Lung (tissue), 12 donors: ENCODE data around the gene AUNIP. TPM values are rescaled to one million over a fixed set of nuclear protein-coding genes. Genes with fewer than 3 reads are reported as not detected.

ENCODE experiments used
- ATAC-seq: fragments of 200-7000 bp; cut with Tn5 transposase; one replicate; pipeline ENCODE4 v1.9.1; 2020; ENCODE audit warnings: moderate number of reproducible peaks; ENCODE audit not compliant: insufficient read depth, low FRiP score
- DNase-seq, 3 donors: peaks; one replicate each; pipeline ENCODE4 v3.0.0-alpha.2; 2013 to 2017
- H3K27ac ChIP-seq, 2 donors: one replicate each; pipeline ENCODE4 v1.5.1; 2013; ENCODE audit warnings: mild to moderate bottlenecking in 2 of 2, moderate library complexity in 2 of 2, control low read depth in 1 of 2, inconsistent platforms in 1 of 2, low read depth in 1 of 2, low read length in 1 of 2
- H3K27me3 ChIP-seq, 3 donors: one replicate each; pipeline ENCODE4 v1.5.1; 2013; ENCODE audit warnings: low read length in 2 of 3; ENCODE audit not compliant: control insufficient read depth in 3 of 3, insufficient read depth in 3 of 3
- H3K36me3 ChIP-seq, 4 donors: one replicate each; pipeline ENCODE4 v1.5.1; 2013; ENCODE audit warnings: low read length in 4 of 4, mild to moderate bottlenecking in 1 of 4, moderate library complexity in 1 of 4; ENCODE audit not compliant: control insufficient read depth in 4 of 4, insufficient read depth in 4 of 4
- H3K4me1 ChIP-seq, 5 donors: one replicate each; pipeline ENCODE4 v1.5.1; 2013; ENCODE audit warnings: low read length in 5 of 5, mild to moderate bottlenecking in 2 of 5, moderate library complexity in 1 of 5; ENCODE audit not compliant: control insufficient read depth in 5 of 5, insufficient read depth in 5 of 5
- H3K4me3 ChIP-seq: one replicate; pipeline ENCODE4 v1.5.1; 2013; ENCODE audit warnings: mild to moderate bottlenecking, control low read depth, moderate library complexity
- H3K9ac ChIP-seq, 2 donors: one replicate each; pipeline ENCODE4 v1.5.1; 2013; ENCODE audit warnings: low read length in 2 of 2, control low read depth in 1 of 2; ENCODE audit not compliant: insufficient read depth in 1 of 2
- H3K9me3 ChIP-seq, 4 donors: one replicate each; pipeline ENCODE4 v1.5.1; 2013; ENCODE audit warnings: low read length in 3 of 4, mild to moderate bottlenecking in 1 of 4, moderate library complexity in 1 of 4; ENCODE audit not compliant: control insufficient read depth in 4 of 4, insufficient read depth in 3 of 4
- CTCF ChIP-seq: IDR thresholded peaks from 2 replicates; pipeline ENCODE4 v1.5.1; 2012; ENCODE audit warnings: mild to moderate bottlenecking; ENCODE audit errors: control extremely low read depth, extremely low read depth
- WGBS, 2 donors: extraction: QIAGEN DNeasy Blood & Tissue Kit; methylation state at CpG; one replicate each; pipeline ENCODE4 v1.1.7; 2013; 5-methylcytosine and 5-hydroxymethylcytosine counted together
- polyA plus RNA-seq, 2 donors: library from polyadenylated mRNA; stranded (reverse); fragments of 200-250 nt; gene quantifications; one replicate each; pipeline ENCODE4 v1.2.1, GENCODE V29; 2013
- total RNA-seq, 2 donors: library from RNA; depleted of rRNA in 1 of 2; stranded (reverse); fragments of >200 nt in 1 of 2; gene quantifications; one replicate each; pipeline ENCODE4 v1.2.1, GENCODE V29; 2014 to 2021
- donor health status: control.
- donor health status: control.
- donor health status: Bipolar disorder and iron deficiency.
- donor health status: healthy.
- donor health status: DM: yes; HTN: yes; CAD: no.

The AUNIP gene
- total and polyA plus RNA-seq, 4 donors: 0.21 to 1.1 (median 0.29) TPM

DNA sequence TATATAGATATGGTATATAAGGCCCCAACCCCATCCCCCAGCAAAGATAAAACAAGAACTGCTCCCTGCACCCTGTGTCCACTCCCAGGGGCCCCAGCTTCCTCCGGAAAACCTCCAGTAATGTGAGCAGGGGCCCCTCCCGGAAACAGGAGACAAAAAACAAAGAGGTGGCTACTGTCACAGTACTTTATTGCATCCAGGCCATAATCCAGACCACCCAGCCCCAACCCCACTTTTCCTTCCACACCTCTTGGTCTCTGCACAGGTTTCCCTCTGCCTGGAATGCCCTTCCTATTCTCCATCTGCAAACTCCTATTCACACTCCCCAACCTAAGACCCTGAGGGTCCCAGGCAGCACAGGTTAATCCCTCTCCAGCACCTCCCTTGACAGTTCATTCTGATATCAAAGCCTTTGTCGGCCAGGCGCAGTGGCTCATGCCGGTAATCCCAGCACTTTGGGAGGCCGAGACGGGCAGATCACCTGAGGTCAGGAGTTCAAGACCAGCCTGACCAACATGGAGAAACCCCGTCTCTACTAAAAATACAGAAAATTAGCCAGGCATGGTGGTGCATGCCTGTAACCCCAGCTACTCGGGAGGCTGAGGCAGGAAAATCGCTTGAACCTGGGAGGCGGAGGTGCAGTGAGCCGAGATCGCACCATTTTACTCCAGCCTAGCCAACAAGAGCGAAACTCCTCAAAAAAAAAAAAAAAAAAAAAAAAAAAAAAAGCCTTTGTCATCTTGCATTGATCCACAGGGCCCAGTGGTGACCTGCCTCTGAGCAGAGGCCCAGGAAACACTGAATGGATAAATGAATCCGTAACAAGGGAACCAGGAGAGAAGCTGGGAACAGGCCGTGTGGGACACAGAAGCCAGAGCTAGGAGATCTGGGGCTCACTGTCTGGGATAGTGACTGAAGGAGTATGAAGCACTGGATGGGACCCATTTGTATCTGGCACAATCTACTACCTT, 2.3 kb upstream of the AUNIP start:
- no peak for ATAC-seq
- Histone ChIP-seq H3K27me3 (no peaks in the 10 kb centered on the region), H3K27ac (no peak overlapping the region), H3K9ac (no peak overlapping the region), H3K9me3 (no peaks in the 10 kb centered on the region), H3K4me3 (no peak overlapping the region), H3K36me3 (peaks cover 0 to 10% (median 4%) of the 10 kb centered on the region in 4 donors), H3K4me1 (peaks cover 0 to 8% (median 3%) of the 10 kb centered on the region in 5 donors)
- TF ChIP-seq CTCF: no peak
- 52 to 63% methylated on average over 16 of the region's 16 CpGs for WGBS, 2 donors
- peak in 2 of 3 donors; percentile 22 to 38 for DNase-seq

DNA sequence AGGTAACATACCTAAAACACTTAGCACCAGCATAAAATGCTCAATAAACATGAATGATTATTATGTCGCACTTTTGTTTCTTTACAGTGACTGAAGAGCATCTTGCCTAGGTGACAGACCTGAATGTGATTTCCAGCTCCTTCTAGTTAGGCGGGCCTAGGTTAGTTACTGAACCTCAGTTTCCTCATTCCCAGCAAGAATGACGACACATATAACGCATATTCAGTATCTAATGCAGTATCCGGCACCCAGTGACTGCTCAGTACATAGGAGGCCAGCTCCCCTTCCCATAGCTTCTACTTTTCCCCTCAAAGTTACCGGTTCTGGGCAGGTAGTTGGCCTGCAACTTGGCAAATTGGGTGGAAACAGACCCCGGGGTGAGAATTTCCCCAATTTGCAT, 763 bp downstream of the AUNIP start:
- TF ChIP-seq CTCF: no peak
- Histone ChIP-seq H3K27me3 (no peaks in the 10 kb centered on the region), H3K4me3 (no peak overlapping the region), H3K4me1 (peaks cover 0 to 8% (median 3%) of the 10 kb centered on the region in 5 donors), H3K9me3 (no peaks in the 10 kb centered on the region), H3K36me3 (peaks cover 0 to 10% (median 4%) of the 10 kb centered on the region in 4 donors), H3K9ac (no peak overlapping the region), H3K27ac (no peak overlapping the region)
- DNase-seq: no peak
- ATAC-seq: no peak
- WGBS, 2 donors: 29 to 42% methylated on average over 7 of the region's 7 CpGs

DNA sequence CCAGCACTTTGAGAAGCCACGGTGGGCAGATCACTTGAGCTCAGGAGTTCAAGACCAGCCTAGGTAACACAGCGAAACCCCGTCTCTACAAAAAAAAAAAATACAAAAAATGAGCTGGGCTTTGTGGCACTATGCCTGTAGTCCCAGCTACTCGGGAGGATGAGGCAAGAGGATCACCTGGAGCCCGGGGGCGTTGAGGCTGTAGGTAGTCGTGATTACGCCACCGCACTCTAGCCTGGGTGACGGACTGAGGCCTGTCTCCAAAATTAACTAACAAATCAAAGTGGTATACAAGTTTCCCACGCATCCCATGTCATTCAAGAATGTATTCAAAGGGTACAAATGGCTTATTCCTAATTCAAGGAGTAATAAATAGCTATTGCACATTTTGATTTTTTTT, 2.4 kb downstream of the AUNIP start:
- no peak overlapping the region for H3K27ac ChIP-seq
- ATAC-seq: no peak
- no peak overlapping the region for H3K4me3 ChIP-seq
- no peaks in the 10 kb centered on the region for H3K27me3 ChIP-seq
- H3K4me1 ChIP-seq: peaks cover 0 to 8% (median 3%) of the 10 kb centered on the region in 5 donors
- no peak overlapping the region for H3K9ac ChIP-seq
- no peak for DNase-seq
- TF ChIP-seq CTCF: no peak
- 92 to 93% methylated on average over 11 of the region's 11 CpGs for WGBS, 2 donors
- H3K36me3 ChIP-seq: no peaks in the 10 kb centered on the region
- H3K9me3 ChIP-seq: no peaks in the 10 kb centered on the region
